ENCODE results near the gene NXF1. TPM values are rescaled to one million over a fixed set of nuclear protein-coding genes. Genes with fewer than 3 reads are reported as not detected.
"Not testable (repeated sequence)": the region's sequence is repeated elsewhere in the genome, so short reads cannot be mapped to it uniquely, and the experiment has no call there.

The NXF1 gene
- total RNA-seq, 4 donors from 2014 or later: 38.2 to 134 (median 60.0) TPM

GRCh38 chr11:62835336-62835735 lies 30.1 kb upstream of the NXF1 start:
- DNase-seq: no peak
- TF ChIP-seq POLR2A (IDR thresholded peaks at IDR 0.05) (no peak), POLR2AphosphoS5 (IDR thresholded peaks at IDR 0.05) (no peak)
- in situ Hi-C loops (cut with MboI; ENCODE audit: low pct_ligation_motif_present in 1 of 4, low pct_unique_long_range_greater_than_20kb in 1 of 4, low sequenced_read_pairs in 3 of 4) (no loop called here), intact Hi-C loops (cut with DNase I; ENCODE audit: low total_unique reads) (no loop called here)
- H3K9me3 ChIP-seq: no peaks in the 10 kb centered on the region
- H3K27ac ChIP-seq: no peak overlapping the region
- H3K4me1 ChIP-seq: peaks cover 14 to 38% (median 28%) of the 10 kb centered on the region in 4 donors
- no peak overlapping the region for H3K4me3 ChIP-seq
- no peaks in the 10 kb centered on the region for H3K27me3 ChIP-seq
- peaks cover 0 to 7% (median 3%) of the 10 kb centered on the region in 4 donors for H3K36me3 ChIP-seq
- 85 to 100% methylated on average over 1 to 8 of the region's 8 CpGs for WGBS, 2 donors (ENCODE audit: low coverage in 1 of 2)

DNA sequence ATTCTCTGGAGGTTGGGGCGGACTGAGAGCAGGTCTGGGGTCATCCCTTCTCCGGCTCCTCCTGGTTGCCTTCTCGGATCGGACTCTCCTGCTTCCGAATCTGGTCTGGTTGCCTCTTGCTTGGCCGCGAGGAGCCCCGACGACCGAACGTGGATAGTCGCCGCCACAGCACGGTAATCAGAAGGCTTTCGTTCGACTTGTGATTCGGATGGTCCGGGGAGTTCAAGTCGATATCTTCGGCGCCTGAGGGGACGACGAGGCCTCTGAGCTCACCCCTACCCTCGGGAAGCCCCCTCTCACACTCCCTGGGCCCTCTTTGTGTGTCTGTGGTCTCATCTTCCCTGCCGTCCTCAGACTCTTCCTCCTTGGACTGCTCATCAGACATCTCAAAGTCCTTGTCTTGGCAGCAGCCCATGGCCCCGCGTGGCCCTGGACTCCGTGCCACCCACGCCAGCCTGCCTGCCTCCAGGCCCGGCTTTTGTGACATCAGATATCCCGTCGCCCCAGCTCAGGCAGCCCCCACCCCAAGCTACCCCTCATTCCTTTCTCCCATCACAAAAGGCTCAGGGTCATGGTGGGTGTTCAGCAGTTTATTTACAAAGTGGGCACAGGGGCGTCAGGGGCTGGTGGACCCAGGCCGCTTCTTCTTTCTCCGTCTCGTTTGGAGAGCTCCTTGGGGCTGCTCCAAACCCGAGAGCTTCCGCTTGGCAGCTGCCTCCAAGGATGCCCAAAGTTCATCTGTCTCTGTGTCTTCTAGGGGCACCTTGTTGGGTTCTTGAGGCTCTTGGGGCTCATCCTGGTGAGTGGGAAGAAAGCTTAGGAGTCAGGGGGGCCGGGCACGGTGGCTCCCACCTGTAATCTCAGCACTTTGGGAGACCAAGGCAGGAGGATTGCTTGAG lies 27.3 kb upstream of the NXF1 start, which contains the start of gene TEX54:
Gene TEX54 (minus strand): TSS at position 506 of the 899 bp plus-strand sequence.
- Histone ChIP-seq H3K9me3 (no peaks in the 10 kb centered on the region), H3K27ac (peak within 1 kb of the TSS; percentile 95 to 98 (median 96)), H3K36me3 (peaks cover 0 to 7% (median 3%) of the 10 kb centered on the region in 4 donors), H3K4me1 (peaks cover 17 to 38% (median 19%) of the 10 kb centered on the region in 4 donors), H3K4me3 (peak within 1 kb of the TSS; percentile 78 to 94 (median 85)), H3K27me3 (no peaks in the 10 kb centered on the region)
- DNase-seq: peak; percentile 43
- 8% methylated on average over 40 of the region's 40 CpGs; no CpG with 5 or more reads in 1 of the 2 donors for WGBS, 2 donors (ENCODE audit: low coverage in 1 of 2)
- in situ Hi-C loops (cut with MboI; ENCODE audit: low pct_ligation_motif_present in 1 of 4, low pct_unique_long_range_greater_than_20kb in 1 of 4, low sequenced_read_pairs in 3 of 4) (no loop called here), intact Hi-C loops (cut with DNase I; ENCODE audit: low total_unique reads) (no loop called here)
- TF ChIP-seq EP300 (IDR thresholded peaks at IDR 0.05; ENCODE audit: low read depth) (no peak), POLR2AphosphoS5 (IDR thresholded peaks at IDR 0.05) (no peak), POLR2A (IDR thresholded peaks at IDR 0.05) (no peak)
- TF ChIP-seq, protein P1, sequence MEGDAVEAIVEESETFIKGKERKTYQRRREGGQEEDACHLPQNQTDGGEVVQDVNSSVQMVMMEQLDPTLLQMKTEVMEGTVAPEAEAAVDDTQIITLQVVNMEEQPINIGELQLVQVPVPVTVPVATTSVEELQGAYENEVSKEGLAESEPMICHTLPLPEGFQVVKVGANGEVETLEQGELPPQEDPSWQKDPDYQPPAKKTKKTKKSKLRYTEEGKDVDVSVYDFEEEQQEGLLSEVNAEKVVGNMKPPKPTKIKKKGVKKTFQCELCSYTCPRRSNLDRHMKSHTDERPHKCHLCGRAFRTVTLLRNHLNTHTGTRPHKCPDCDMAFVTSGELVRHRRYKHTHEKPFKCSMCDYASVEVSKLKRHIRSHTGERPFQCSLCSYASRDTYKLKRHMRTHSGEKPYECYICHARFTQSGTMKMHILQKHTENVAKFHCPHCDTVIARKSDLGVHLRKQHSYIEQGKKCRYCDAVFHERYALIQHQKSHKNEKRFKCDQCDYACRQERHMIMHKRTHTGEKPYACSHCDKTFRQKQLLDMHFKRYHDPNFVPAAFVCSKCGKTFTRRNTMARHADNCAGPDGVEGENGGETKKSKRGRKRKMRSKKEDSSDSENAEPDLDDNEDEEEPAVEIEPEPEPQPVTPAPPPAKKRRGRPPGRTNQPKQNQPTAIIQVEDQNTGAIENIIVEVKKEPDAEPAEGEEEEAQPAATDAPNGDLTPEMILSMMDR (IDR thresholded peaks at IDR 0.05): no peak

GRCh38 chr11:62831520-62832335 lies 26.5 kb upstream of the NXF1 start, which contains the start of gene STX5:
Gene STX5, minus strand, starts transcription at chr11:62832051. Its CDS starts 808 bp downstream, at chr11:62831243.
- TF ChIP-seq, protein P1 (IDR thresholded peaks at IDR 0.05): no peak
- peak; percentile 94 for TF ChIP-seq POLR2A (IDR thresholded peaks at IDR 0.05)
- peak; percentile 95 to 96 (median 95) for TF ChIP-seq POLR2AphosphoS5 (IDR thresholded peaks at IDR 0.05)
- Histone ChIP-seq H3K36me3 (peaks cover 0 to 14% (median 5%) of the 10 kb centered on the region in 4 donors), H3K27ac (peak within 1 kb of the TSS; percentile 95 to 98 (median 96)), H3K4me3 (peak within 1 kb of the TSS; percentile 81 to 94 (median 90)), H3K27me3 (no peaks in the 10 kb centered on the region), H3K9me3 (no peaks in the 10 kb centered on the region), H3K4me1 (peaks cover 17 to 36% (median 19%) of the 10 kb centered on the region in 4 donors)
- 0% methylated on average over 64 of the region's 65 CpGs; no CpG with 5 or more reads in 1 of the 2 donors for WGBS, 2 donors (ENCODE audit: low coverage in 1 of 2)
- peak; percentile 100 for DNase-seq
- intact Hi-C loops (cut with DNase I; ENCODE audit: low total_unique reads) (no loop called here), in situ Hi-C loops (cut with MboI; ENCODE audit: low pct_ligation_motif_present in 1 of 4, low pct_unique_long_range_greater_than_20kb in 1 of 4, low sequenced_read_pairs in 3 of 4) (no loop called here)

DNA sequence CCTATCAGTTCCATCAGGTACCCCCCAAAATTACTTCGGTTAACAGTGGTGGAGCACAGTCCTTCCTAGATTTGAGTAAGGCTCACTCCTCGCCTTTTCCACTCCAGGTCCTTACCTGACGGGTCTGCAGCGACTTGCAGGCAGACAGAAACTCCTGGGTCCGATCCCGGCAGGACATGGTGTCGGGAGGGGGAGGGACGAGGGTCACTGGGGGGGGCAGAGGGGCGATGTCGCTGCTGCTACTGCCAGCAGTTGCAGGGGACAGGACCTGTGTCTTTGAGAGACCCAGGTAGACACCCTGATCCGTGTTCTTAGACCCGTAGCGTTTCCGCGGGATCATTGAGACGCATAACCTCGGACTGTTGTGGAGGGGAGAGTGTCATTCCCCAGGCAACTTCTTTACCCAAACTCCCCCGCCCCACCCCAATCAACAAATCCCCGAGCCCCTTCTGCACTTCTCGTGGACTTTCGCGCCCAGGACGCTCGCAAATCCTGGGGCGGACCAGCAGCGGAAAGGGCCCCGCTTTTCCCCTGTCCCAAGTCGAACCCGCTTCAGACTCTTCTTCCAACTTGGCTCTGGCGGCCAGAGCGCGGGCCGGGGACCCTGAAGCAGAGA lies 25.8 kb upstream of the NXF1 start:
- in situ Hi-C loops (cut with MboI; ENCODE audit: low pct_ligation_motif_present in 1 of 4, low pct_unique_long_range_greater_than_20kb in 1 of 4, low sequenced_read_pairs in 3 of 4) (no loop called here), intact Hi-C loops (cut with DNase I; ENCODE audit: low total_unique reads) (no loop called here)
- Histone ChIP-seq H3K27ac (peak overlapping the region; percentile 95 to 98 (median 96)), H3K4me1 (peaks cover 17 to 36% (median 19%) of the 10 kb centered on the region in 4 donors), H3K36me3 (peaks cover 0 to 21% (median 8%) of the 10 kb centered on the region in 4 donors), H3K4me3 (peak overlapping the region; percentile 81 to 94 (median 90)), H3K27me3 (no peaks in the 10 kb centered on the region), H3K9me3 (no peaks in the 10 kb centered on the region)
- 0 to 1% methylated on average over 5 to 32 of the region's 33 CpGs for WGBS, 2 donors (ENCODE audit: low coverage in 1 of 2)
- TF ChIP-seq, protein P1 (IDR thresholded peaks at IDR 0.05): no peak
- no peak for DNase-seq

GRCh38 chr11:62828130-62828529 lies 22.9 kb upstream of the NXF1 start:
- peaks cover 0 to 42% (median 20%) of the 10 kb centered on the region in 4 donors for H3K36me3 ChIP-seq
- H3K4me1 ChIP-seq: peaks cover 13 to 27% (median 16%) of the 10 kb centered on the region in 4 donors
- H3K4me3 ChIP-seq; in situ Hi-C loops (cut with MboI; ENCODE audit: low pct_ligation_motif_present in 1 of 4, low pct_unique_long_range_greater_than_20kb in 1 of 4, low sequenced_read_pairs in 3 of 4); H3K9me3 ChIP-seq; H3K27me3 ChIP-seq; intact Hi-C loops (cut with DNase I; ENCODE audit: low total_unique reads); H3K27ac ChIP-seq; DNase-seq: not testable (repeated sequence)
- WGBS, 2 donors (ENCODE audit: low coverage in 1 of 2): 93 to 100% methylated on average over 1 to 8 of the region's 8 CpGs
